HCT116 (cell line): ENCODE results near the gene CCSER1.

Experiments
- ELF1 ChIP-seq: IDR thresholded peaks from 2 replicates; pipeline ENCODE4 v1.6.1; 2012; ENCODE audit warnings: low read depth, borderline replicate concordance
- EZH2 ChIP-seq: fragments of 200-600 bp; sonication (generic); IDR thresholded peaks from 2 replicates; pipeline ENCODE4 v1.6.1; 2017; ENCODE audit warnings: antibody characterized with exemption, mixed run types
- EZH2phosphoT487 ChIP-seq: fragments of 200-600 bp; IDR thresholded peaks from 2 replicates; pipeline ENCODE4 v1.6.1; 2018; ENCODE audit warnings: antibody characterized with exemption, borderline replicate concordance
- FOSL1 ChIP-seq: IDR thresholded peaks from 2 replicates; pipeline ENCODE4 v1.6.1; 2012; ENCODE audit warnings: low read depth
- JUND ChIP-seq: IDR thresholded peaks from 2 replicates; pipeline ENCODE4 v1.6.1; 2012
- POLR2A ChIP-seq: IDR thresholded peaks from 2 replicates; pipeline ENCODE4 v1.7.0; 2011; ENCODE audit warnings: borderline replicate concordance; ENCODE audit not compliant: insufficient read depth, insufficient read length; ENCODE audit errors: extremely low read depth
- POLR2AphosphoS5 ChIP-seq: IDR thresholded peaks from 2 replicates; pipeline ENCODE4 v1.6.1; 2011; ENCODE audit warnings: mild to moderate bottlenecking, low read depth, low read length, moderate library complexity
- RAD21 ChIP-seq: IDR thresholded peaks from 2 replicates; pipeline ENCODE4 v1.6.1; 2012; ENCODE audit warnings: low read depth, mild to moderate bottlenecking
- REST ChIP-seq: IDR thresholded peaks from 2 replicates; pipeline ENCODE4 v1.6.1; 2012; ENCODE audit warnings: low read depth
- TCF7L2 ChIP-seq: IDR thresholded peaks from 2 replicates; pipeline ENCODE4 v1.7.0; 2011; ENCODE audit warnings: borderline replicate concordance, inconsistent platforms; ENCODE audit not compliant: insufficient read depth, insufficient read length; ENCODE audit errors: extremely low read depth
- YY1 ChIP-seq: IDR thresholded peaks from 2 replicates; pipeline ENCODE4 v1.6.1; 2011; ENCODE audit warnings: low read length, low read depth, moderate library complexity, mild to moderate bottlenecking; ENCODE audit not compliant: insufficient replicate concordance; ENCODE audit errors: extremely low read depth
- ZNF274 ChIP-seq: fragments of 200-500 bp; sonication (Bioruptor generic); IDR thresholded peaks from 2 replicates; pipeline ENCODE4 v1.6.1; 2014; ENCODE audit warnings: mild to moderate bottlenecking, low read depth, low read length, inconsistent platforms
- TF ChIP-seq, protein P1 (sequence below), 3 experiments: fragments of 200-600 bp in 1 of 3; sonication (generic) in 1 of 3; IDR thresholded peaks in 2 of 3; conservative IDR thresholded peaks in 1 of 3; 2 replicates each; pipeline ENCODE4 v1.5.1; 2012 to 2017; ENCODE audit warnings: low read depth in 2 of 3, low read length in 2 of 3, antibody characterized with exemption in 1 of 3, borderline replicate concordance in 1 of 3, control low read depth in 1 of 3, mild to moderate bottlenecking in 1 of 3, mixed read lengths in 1 of 3, mixed run types in 1 of 3, moderate library complexity in 1 of 3; ENCODE audit not compliant: insufficient read depth in 1 of 3
- TF ChIP-seq, protein P2 (sequence below): IDR thresholded peaks from 2 replicates; pipeline ENCODE4 v1.6.1; 2012

DNA sequence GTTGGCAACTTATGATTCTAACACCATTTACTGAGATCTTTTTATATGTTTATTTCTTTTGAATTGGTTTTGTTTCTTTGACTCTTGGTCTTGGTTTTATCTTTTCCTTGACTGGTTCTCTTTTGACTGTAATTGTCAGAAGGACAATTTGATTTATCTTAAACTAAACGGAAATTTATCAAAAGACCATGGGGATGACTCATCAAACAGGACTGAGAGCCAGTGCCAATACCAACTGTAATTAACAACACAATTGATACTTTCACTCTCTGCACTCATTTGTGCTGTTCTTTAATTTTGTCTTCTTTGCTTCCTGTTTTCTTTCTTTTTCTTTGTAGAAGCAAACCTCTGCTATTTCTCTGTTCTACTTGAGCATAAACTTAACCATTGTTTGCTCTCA is 776.8 kb downstream of the CCSER1 start:
- TF ChIP-seq, protein P1, sequence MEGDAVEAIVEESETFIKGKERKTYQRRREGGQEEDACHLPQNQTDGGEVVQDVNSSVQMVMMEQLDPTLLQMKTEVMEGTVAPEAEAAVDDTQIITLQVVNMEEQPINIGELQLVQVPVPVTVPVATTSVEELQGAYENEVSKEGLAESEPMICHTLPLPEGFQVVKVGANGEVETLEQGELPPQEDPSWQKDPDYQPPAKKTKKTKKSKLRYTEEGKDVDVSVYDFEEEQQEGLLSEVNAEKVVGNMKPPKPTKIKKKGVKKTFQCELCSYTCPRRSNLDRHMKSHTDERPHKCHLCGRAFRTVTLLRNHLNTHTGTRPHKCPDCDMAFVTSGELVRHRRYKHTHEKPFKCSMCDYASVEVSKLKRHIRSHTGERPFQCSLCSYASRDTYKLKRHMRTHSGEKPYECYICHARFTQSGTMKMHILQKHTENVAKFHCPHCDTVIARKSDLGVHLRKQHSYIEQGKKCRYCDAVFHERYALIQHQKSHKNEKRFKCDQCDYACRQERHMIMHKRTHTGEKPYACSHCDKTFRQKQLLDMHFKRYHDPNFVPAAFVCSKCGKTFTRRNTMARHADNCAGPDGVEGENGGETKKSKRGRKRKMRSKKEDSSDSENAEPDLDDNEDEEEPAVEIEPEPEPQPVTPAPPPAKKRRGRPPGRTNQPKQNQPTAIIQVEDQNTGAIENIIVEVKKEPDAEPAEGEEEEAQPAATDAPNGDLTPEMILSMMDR (IDR thresholded peaks at IDR 0.05 in 2 of 3, conservative IDR thresholded peaks at IDR 0.05 in 1 of 3; ENCODE audit: borderline replicate concordance in 1 of 3, insufficient read depth in 1 of 3, low read depth in 2 of 3, low read length in 2 of 3): no peak
- TF ChIP-seq, protein P2, sequence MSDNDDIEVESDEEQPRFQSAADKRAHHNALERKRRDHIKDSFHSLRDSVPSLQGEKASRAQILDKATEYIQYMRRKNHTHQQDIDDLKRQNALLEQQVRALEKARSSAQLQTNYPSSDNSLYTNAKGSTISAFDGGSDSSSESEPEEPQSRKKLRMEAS: no peak
- no peak for TF ChIP-seq YY1
- no peak for TF ChIP-seq EZH2
- TF ChIP-seq EZH2phosphoT487: no peak
- TF ChIP-seq JUND: peak; percentile 37
- TF ChIP-seq TCF7L2: no peak
- peak; percentile 47; the same call in 1 of the 2 replicates for TF ChIP-seq FOSL1
- TF ChIP-seq ZNF274: no peak
- TF ChIP-seq POLR2A: no peak
- no peak for TF ChIP-seq RAD21
- TF ChIP-seq POLR2AphosphoS5: no peak
- no peak for TF ChIP-seq ELF1
- TF ChIP-seq REST: no peak
